Colonic mucosa (tissue), 4 donors: ENCODE results near the gene RPP25. TPM values are rescaled to one million over a fixed set of nuclear protein-coding genes. Genes with fewer than 3 reads are reported as not detected.
A peak's percentile ranks its signal among the peaks of the same experiment; 100 is the strongest.

Source experiments
- DNase-seq: peaks from one replicate; pipeline ENCODE4 v3.0.0-alpha.2; 2020
- H3K27ac ChIP-seq: fragments of 200-600 bp; one replicate; pipeline ENCODE4 v1.8.0; 2021
- H3K27me3 ChIP-seq: fragments of 200-600 bp; one replicate; pipeline ENCODE4 v1.8.0; 2021
- H3K36me3 ChIP-seq: fragments of 200-600 bp; one replicate; pipeline ENCODE4 v1.8.0; 2021
- H3K4me1 ChIP-seq: fragments of 200-600 bp; one replicate; pipeline ENCODE4 v1.8.0; 2021; ENCODE audit warnings: mild to moderate bottlenecking
- H3K4me3 ChIP-seq: fragments of 200-600 bp; one replicate; pipeline ENCODE4 v1.8.0; 2021
- H3K9ac ChIP-seq, 2 donors: one replicate each; pipeline ENCODE4 v1.7.0; 2013; ENCODE audit warnings: control low read depth in 2 of 2, low read depth in 2 of 2, low read length in 2 of 2
- H3K9me3 ChIP-seq: fragments of 200-600 bp; one replicate; pipeline ENCODE4 v1.8.0; 2021
- CTCF ChIP-seq: fragments of 200-600 bp; IDR thresholded peaks from one replicate; pipeline ENCODE4 v1.8.0; 2022; ENCODE audit warnings: antibody characterized with exemption, mild to moderate bottlenecking
- intact Hi-C: fragments of 100-400 bp; cut with DNase I; formaldehyde crosslinking; loops from one replicate; pipeline ENCODE4 v1.14.1; 2022
- total RNA-seq, 2 donors: library from RNA; stranded (reverse); fragmentation: NEBNext Ultra II Directional in 1 of 2; extraction: Animal tissue kit (Norgen Biotek cat#: 25700) in 1 of 2; gene quantifications; one replicate each; pipeline ENCODE4 v1.2.1, GENCODE V29; 2021
- donor health status: healthy.
- donor health status: DM: no; HTN: no; CAD: no.
- donor health status: DM: no; HTN: no; CAD: no.

RPP25 gene
- total RNA-seq, 2 donors from 2014 or later, result 7.8 to 25.5 TPM

DNA sequence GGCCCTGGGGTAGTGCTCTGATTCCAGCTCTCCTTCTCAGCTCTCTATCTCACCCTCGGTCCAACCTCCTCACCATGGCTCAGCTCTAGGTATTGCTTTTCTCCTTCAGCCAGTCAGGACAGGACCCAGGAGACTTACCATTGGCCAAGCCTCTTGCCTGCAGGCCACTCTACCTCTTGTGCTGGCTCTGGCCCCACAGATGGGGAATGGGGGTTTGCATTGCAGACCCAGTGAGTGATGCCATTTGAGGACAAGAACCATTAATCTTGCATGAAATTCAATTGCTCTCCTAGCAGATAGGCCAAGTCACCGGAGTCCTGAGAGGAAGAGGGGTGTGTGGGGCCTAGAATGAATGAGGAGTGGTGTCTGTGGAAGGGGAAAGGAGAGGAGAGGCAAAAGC lies 6.1 kb upstream of the RPP25 start:
- intact Hi-C loops, result no loop called here
- no peaks in the 10 kb centered on the region for H3K36me3 ChIP-seq
- no peak for TF ChIP-seq CTCF
- H3K4me1 ChIP-seq, result peaks cover 6% of the 10 kb centered on the region
- peak overlapping the region in 1 of 2 donors; percentile 8 for H3K9ac ChIP-seq
- no peaks in the 10 kb centered on the region for H3K9me3 ChIP-seq
- H3K27ac ChIP-seq, result no peak overlapping the region
- no peak overlapping the region for H3K4me3 ChIP-seq
- DNase-seq, result no peak
- peaks cover 5% of the 10 kb centered on the region for H3K27me3 ChIP-seq

- H3K4me1 ChIP-seq, result peaks cover 9% of the 10 kb centered on the region
- H3K36me3 ChIP-seq, result no peaks in the 10 kb centered on the region
- intact Hi-C loops, result no loop called here
- H3K27me3 ChIP-seq, result peaks cover 5% of the 10 kb centered on the region
- no peak overlapping the region for H3K4me3 ChIP-seq
- no peaks in the 10 kb centered on the region for H3K9me3 ChIP-seq
- H3K9ac ChIP-seq, result no peak overlapping the region
- DNase-seq, result no peak
- no peak overlapping the region for H3K27ac ChIP-seq
- TF ChIP-seq CTCF, result no peak
Observed at GRCh38 chr15:74962219-74962618, 5.6 kb upstream of the RPP25 start.

GRCh38 chr15:74961616-74962015 lies 5.0 kb upstream of the RPP25 start:
- intact Hi-C loops, result no loop called here
- peaks cover 5% of the 10 kb centered on the region for H3K27me3 ChIP-seq
- no peak overlapping the region for H3K9ac ChIP-seq
- no peak overlapping the region for H3K4me3 ChIP-seq
- H3K36me3 ChIP-seq, result no peaks in the 10 kb centered on the region
- no peak for TF ChIP-seq CTCF
- no peaks in the 10 kb centered on the region for H3K9me3 ChIP-seq
- peaks cover 10% of the 10 kb centered on the region for H3K4me1 ChIP-seq
- no peak overlapping the region for H3K27ac ChIP-seq
- no peak for DNase-seq

- H3K27ac ChIP-seq, result no peak overlapping the region
- no peaks in the 10 kb centered on the region for H3K9me3 ChIP-seq
- H3K36me3 ChIP-seq, result no peaks in the 10 kb centered on the region
- no peak overlapping the region for H3K4me3 ChIP-seq
- peaks cover 10% of the 10 kb centered on the region for H3K4me1 ChIP-seq
- no peak overlapping the region for H3K9ac ChIP-seq
- no peak for DNase-seq
- H3K27me3 ChIP-seq, result peaks cover 5% of the 10 kb centered on the region
- intact Hi-C loops, result no loop called here
- TF ChIP-seq CTCF, result no peak
Observed at GRCh38 chr15:74960995-74961588, 4.5 kb upstream of the RPP25 start.

- Histone ChIP-seq H3K36me3 (no peaks in the 10 kb centered on the region), H3K27me3 (peaks cover 5% of the 10 kb centered on the region), H3K4me1 (peaks cover 15% of the 10 kb centered on the region), H3K9ac (no peak overlapping the region), H3K27ac (no peak overlapping the region), H3K4me3 (no peak overlapping the region), H3K9me3 (no peaks in the 10 kb centered on the region)
- DNase-seq, result no peak
- TF ChIP-seq CTCF, result no peak
- intact Hi-C loops, result no loop called here
Observed at GRCh38 chr15:74960286-74960685, 3.7 kb upstream of the RPP25 start.
